Lung (tissue), 12 donors: ENCODE data around the gene ITIH3. TPM values are rescaled to one million over a fixed set of nuclear protein-coding genes. Genes with fewer than 3 reads are reported as not detected.

Experiments
- ATAC-seq: fragments of 200-7000 bp; cut with Tn5 transposase; one replicate; pipeline ENCODE4 v1.9.1; 2020; ENCODE audit warnings: moderate number of reproducible peaks; ENCODE audit not compliant: insufficient read depth, low FRiP score
- DNase-seq, 3 donors: peaks; one replicate each; pipeline ENCODE4 v3.0.0-alpha.2; 2013 to 2017
- H3K27ac ChIP-seq, 2 donors: one replicate each; pipeline ENCODE4 v1.5.1; 2013; ENCODE audit warnings: mild to moderate bottlenecking in 2 of 2, moderate library complexity in 2 of 2, control low read depth in 1 of 2, inconsistent platforms in 1 of 2, low read depth in 1 of 2, low read length in 1 of 2
- H3K27me3 ChIP-seq, 3 donors: one replicate each; pipeline ENCODE4 v1.5.1; 2013; ENCODE audit warnings: low read length in 2 of 3; ENCODE audit not compliant: control insufficient read depth in 3 of 3, insufficient read depth in 3 of 3
- H3K36me3 ChIP-seq, 4 donors: one replicate each; pipeline ENCODE4 v1.5.1; 2013; ENCODE audit warnings: low read length in 4 of 4, mild to moderate bottlenecking in 1 of 4, moderate library complexity in 1 of 4; ENCODE audit not compliant: control insufficient read depth in 4 of 4, insufficient read depth in 4 of 4
- H3K4me1 ChIP-seq, 5 donors: one replicate each; pipeline ENCODE4 v1.5.1; 2013; ENCODE audit warnings: low read length in 5 of 5, mild to moderate bottlenecking in 2 of 5, moderate library complexity in 1 of 5; ENCODE audit not compliant: control insufficient read depth in 5 of 5, insufficient read depth in 5 of 5
- H3K4me3 ChIP-seq: one replicate; pipeline ENCODE4 v1.5.1; 2013; ENCODE audit warnings: mild to moderate bottlenecking, control low read depth, moderate library complexity
- H3K9ac ChIP-seq, 2 donors: one replicate each; pipeline ENCODE4 v1.5.1; 2013; ENCODE audit warnings: low read length in 2 of 2, control low read depth in 1 of 2; ENCODE audit not compliant: insufficient read depth in 1 of 2
- H3K9me3 ChIP-seq, 4 donors: one replicate each; pipeline ENCODE4 v1.5.1; 2013; ENCODE audit warnings: low read length in 3 of 4, mild to moderate bottlenecking in 1 of 4, moderate library complexity in 1 of 4; ENCODE audit not compliant: control insufficient read depth in 4 of 4, insufficient read depth in 3 of 4
- CTCF ChIP-seq: IDR thresholded peaks from 2 replicates; pipeline ENCODE4 v1.5.1; 2012; ENCODE audit warnings: mild to moderate bottlenecking; ENCODE audit errors: control extremely low read depth, extremely low read depth
- WGBS, 2 donors: extraction: QIAGEN DNeasy Blood & Tissue Kit; methylation state at CpG; one replicate each; pipeline ENCODE4 v1.1.7; 2013; 5-methylcytosine and 5-hydroxymethylcytosine counted together
- polyA plus RNA-seq, 2 donors: library from polyadenylated mRNA; stranded (reverse); fragments of 200-250 nt; gene quantifications; one replicate each; pipeline ENCODE4 v1.2.1, GENCODE V29; 2013
- total RNA-seq, 2 donors: library from RNA; depleted of rRNA in 1 of 2; stranded (reverse); fragments of >200 nt in 1 of 2; gene quantifications; one replicate each; pipeline ENCODE4 v1.2.1, GENCODE V29; 2014 to 2021
- donor health status: control.
- donor health status: control.
- donor health status: Bipolar disorder and iron deficiency.
- donor health status: healthy.
- donor health status: DM: yes; HTN: yes; CAD: no.

ITIH3 gene
- total and polyA plus RNA-seq, 4 donors: 0.54 to 3.2 (median 1.7) TPM

GRCh38 chr3:52756141-52756540 lies 38.5 kb upstream of the ITIH3 start:
- no peak for TF ChIP-seq CTCF
- WGBS, 2 donors: 96 to 97% methylated on average over 1 of the region's 1 CpG
- DNase-seq: no peak

GRCh38 chr3:52763466-52763865 lies 31.1 kb upstream of the ITIH3 start:
- Histone ChIP-seq H3K9me3 (no peaks in the 10 kb centered on the region), H3K4me3 (no peak overlapping the region), H3K4me1 (no peaks in the 10 kb centered on the region), H3K36me3 (peaks cover 18 to 59% (median 24%) of the 10 kb centered on the region in 4 donors), H3K27me3 (no peaks in the 10 kb centered on the region), H3K9ac (no peak overlapping the region), H3K27ac (peak overlapping the region in 1 of 2 donors; percentile 38)
- no peak for TF ChIP-seq CTCF
- 85 to 89% methylated on average over 2 of the region's 2 CpGs for WGBS, 2 donors
- ATAC-seq (no peak), DNase-seq (no peak)

More at GRCh38 chr3:52756141-52756540, 38.5 kb upstream of the ITIH3 start:
- Histone ChIP-seq H3K9me3 (no peaks in the 10 kb centered on the region), H3K27me3 (no peaks in the 10 kb centered on the region), H3K4me1 (no peaks in the 10 kb centered on the region), H3K36me3 (peaks cover 14 to 61% (median 23%) of the 10 kb centered on the region in 4 donors), H3K9ac (no peak overlapping the region), H3K4me3 (no peak overlapping the region), H3K27ac (no peak overlapping the region)
- ATAC-seq: no peak

GRCh38 chr3:52769786-52770455 lies 24.7 kb upstream of the ITIH3 start:
- Histone ChIP-seq H3K4me1 (peaks cover 0 to 9% (median 4%) of the 10 kb centered on the region in 5 donors), H3K36me3 (peaks cover 7 to 20% (median 14%) of the 10 kb centered on the region in 4 donors), H3K9me3 (no peaks in the 10 kb centered on the region), H3K27ac (no peak overlapping the region), H3K9ac (peak overlapping the region; percentile 72 to 75), H3K27me3 (no peaks in the 10 kb centered on the region), H3K4me3 (peak overlapping the region; percentile 83)
- 18 to 24% methylated on average over 13 of the region's 13 CpGs for WGBS, 2 donors
- TF ChIP-seq CTCF: no peak
- DNase-seq (peak in 2 of 3 donors; percentile 13 to 18), ATAC-seq (no peak)
